ENCODE measurements around the gene METTL5. TPM values are rescaled to one million over a fixed set of nuclear protein-coding genes. Genes with fewer than 3 reads are reported as not detected.

The METTL5 gene
- total and polyA plus RNA-seq, 9 of the 15 experiments (the other 6 are each of a cell fraction or from before 2014, with no cell fraction given), result 149 to 471 (median 224) TPM

DNA sequence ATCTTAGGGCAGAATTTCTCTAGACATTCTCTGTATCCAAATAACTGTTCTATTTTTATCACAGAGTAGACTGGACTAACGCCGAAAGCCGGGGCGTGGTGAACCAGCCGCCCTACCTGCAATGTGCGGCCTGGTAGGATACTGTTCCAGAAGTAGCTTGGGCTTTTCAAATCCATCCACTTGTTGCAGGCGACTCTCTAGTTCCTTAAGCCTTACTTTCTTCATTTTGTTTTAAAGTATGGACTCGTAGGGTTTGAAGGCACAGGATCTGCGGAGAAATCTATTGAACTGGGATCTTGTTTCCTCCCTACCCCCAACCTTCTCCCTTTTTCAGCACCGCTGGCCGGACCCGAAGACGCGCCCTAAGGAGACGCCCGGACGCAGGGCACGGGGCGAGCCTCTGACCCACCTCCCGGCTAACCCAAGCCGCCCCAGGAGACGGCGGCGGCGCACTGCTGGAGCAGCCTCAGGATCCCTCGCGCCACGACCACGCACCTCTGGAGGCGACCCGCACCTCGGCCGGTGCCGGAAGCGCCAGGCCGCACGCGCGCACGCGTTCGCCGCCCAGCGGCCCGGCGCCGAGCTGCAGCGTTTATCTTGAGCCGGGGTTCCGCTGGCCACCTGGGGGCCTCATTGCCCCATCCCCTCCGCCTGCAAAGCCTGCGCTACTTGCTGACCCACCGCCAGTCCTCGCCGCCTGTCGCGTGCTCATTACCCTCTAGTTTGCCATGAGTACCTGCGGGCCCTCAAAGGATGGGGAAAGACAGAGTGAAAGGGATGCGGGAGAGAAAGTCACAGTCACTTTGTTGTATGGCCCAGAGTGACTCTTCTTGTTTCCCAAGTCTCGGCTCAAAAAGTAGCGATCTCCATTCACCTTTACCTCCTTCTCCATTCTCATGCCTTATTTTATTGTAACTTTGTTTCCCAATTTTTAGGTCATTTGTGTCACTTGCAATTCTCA, at the start of gene METTL5 (continued):
- TF ChIP-seq MGA (IDR thresholded peaks at IDR 0.05) (peak; percentile 96), ZNF197 (CRISPR knock-in tag; IDR thresholded peaks at IDR 0.05; ENCODE audit: low read depth) (peak; percentile 71; the same call in 1 of the 2 replicates), KLF6 (CRISPR knock-in tag; IDR thresholded peaks at IDR 0.05; ENCODE audit: borderline replicate concordance) (no peak), ZZZ3 (IDR thresholded peaks at IDR 0.05) (no peak), XRCC3 (IDR thresholded peaks at IDR 0.05) (no peak), CBX3 (IDR thresholded peaks at IDR 0.05; ENCODE audit: borderline replicate concordance in 1 of 2, low read length in 2 of 2) (no peak; a peak in 1 of 3 replicates), HIVEP1 (CRISPR knock-in tag; IDR thresholded peaks at IDR 0.05) (no peak)
- TF ChIP-seq, protein P1, sequence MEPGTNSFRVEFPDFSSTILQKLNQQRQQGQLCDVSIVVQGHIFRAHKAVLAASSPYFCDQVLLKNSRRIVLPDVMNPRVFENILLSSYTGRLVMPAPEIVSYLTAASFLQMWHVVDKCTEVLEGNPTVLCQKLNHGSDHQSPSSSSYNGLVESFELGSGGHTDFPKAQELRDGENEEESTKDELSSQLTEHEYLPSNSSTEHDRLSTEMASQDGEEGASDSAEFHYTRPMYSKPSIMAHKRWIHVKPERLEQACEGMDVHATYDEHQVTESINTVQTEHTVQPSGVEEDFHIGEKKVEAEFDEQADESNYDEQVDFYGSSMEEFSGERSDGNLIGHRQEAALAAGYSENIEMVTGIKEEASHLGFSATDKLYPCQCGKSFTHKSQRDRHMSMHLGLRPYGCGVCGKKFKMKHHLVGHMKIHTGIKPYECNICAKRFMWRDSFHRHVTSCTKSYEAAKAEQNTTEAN (CRISPR knock-in tag; IDR thresholded peaks at IDR 0.05), result no peak
- TF ChIP-seq, protein P2, sequence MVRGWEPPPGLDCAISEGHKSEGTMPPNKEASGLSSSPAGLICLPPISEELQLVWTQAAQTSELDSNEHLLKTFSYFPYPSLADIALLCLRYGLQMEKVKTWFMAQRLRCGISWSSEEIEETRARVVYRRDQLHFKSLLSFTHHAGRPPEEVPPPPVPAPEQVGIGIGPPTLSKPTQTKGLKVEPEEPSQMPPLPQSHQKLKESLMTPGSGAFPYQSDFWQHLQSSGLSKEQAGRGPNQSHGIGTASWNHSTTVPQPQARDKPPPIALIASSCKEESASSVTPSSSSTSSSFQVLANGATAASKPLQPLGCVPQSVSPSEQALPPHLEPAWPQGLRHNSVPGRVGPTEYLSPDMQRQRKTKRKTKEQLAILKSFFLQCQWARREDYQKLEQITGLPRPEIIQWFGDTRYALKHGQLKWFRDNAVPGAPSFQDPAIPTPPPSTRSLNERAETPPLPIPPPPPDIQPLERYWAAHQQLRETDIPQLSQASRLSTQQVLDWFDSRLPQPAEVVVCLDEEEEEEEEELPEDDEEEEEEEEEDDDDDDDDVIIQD (CRISPR knock-in tag; IDR thresholded peaks at IDR 0.05), result no peak
- TF ChIP-seq, protein P3, sequence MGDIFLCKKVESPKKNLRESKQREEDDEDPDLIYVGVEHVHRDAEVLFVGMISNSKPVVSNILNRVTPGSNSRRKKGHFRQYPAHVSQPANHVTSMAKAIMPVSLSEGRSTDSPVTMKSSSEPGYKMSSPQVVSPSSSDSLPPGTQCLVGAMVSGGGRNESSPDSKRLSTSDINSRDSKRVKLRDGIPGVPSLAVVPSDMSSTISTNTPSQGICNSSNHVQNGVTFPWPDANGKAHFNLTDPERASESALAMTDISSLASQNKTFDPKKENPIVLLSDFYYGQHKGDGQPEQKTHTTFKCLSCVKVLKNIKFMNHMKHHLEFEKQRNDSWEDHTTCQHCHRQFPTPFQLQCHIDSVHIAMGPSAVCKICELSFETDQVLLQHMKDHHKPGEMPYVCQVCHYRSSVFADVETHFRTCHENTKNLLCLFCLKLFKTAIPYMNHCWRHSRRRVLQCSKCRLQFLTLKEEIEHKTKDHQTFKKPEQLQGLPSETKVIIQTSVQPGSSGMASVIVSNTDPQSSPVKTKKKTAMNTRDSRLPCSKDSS (IDR thresholded peaks at IDR 0.05; ENCODE audit: low read depth, partially characterized antibody), result no peak

All from K562 (cell line).